Measurements from ENCODE around the gene DUOX2.

Gene DUOX2

GRCh38 chr15:45102226-45102625 is 11.7 kb downstream of the DUOX2 start:
- in situ Hi-C loops (cut with HindIII; ENCODE audit: low sequenced_read_pairs) = no loop called here
- H3K4me3 ChIP-seq (ENCODE audit: low read depth, low read length) = no peak overlapping the region
- DNase-seq (ENCODE audit: low read depth, low spot score) = no peak
- TF ChIP-seq CTCF (IDR thresholded peaks at IDR 0.05; ENCODE audit: low read depth, low read length) = no peak

GRCh38 chr15:45101749-45102148 is 12.2 kb downstream of the DUOX2 start:
- no peak for TF ChIP-seq CTCF (IDR thresholded peaks at IDR 0.05; ENCODE audit: low read depth, low read length)

GRCh38 chr15:45100884-45101625 is 12.9 kb downstream of the DUOX2 start:
- TF ChIP-seq CTCF (IDR thresholded peaks at IDR 0.05; ENCODE audit: low read depth, low read length) = no peak

More at GRCh38 chr15:45101749-45102148, 12.2 kb downstream of the DUOX2 start:
- H3K4me3 ChIP-seq (ENCODE audit: low read depth, low read length) = no peak overlapping the region
- DNase-seq (ENCODE audit: low read depth, low spot score) = no peak
- in situ Hi-C loops (cut with HindIII; ENCODE audit: low sequenced_read_pairs) = no loop called here

GRCh38 chr15:45099549-45100165 is 14.3 kb downstream of the DUOX2 start:
- no peak overlapping the region for H3K4me3 ChIP-seq (ENCODE audit: low read depth, low read length)
- in situ Hi-C loops (cut with HindIII; ENCODE audit: low sequenced_read_pairs) = no loop called here
- TF ChIP-seq CTCF (IDR thresholded peaks at IDR 0.05; ENCODE audit: low read depth, low read length) = no peak
- DNase-seq (ENCODE audit: low read depth, low spot score) = no peak

More at GRCh38 chr15:45100884-45101625, 12.9 kb downstream of the DUOX2 start:
- no peak overlapping the region for H3K4me3 ChIP-seq (ENCODE audit: low read depth, low read length)
- no peak for DNase-seq (ENCODE audit: low read depth, low spot score)
- in situ Hi-C loops (cut with HindIII; ENCODE audit: low sequenced_read_pairs) = no loop called here

- no peak overlapping the region for H3K4me3 ChIP-seq (ENCODE audit: low read depth, low read length)
- no peak for TF ChIP-seq CTCF (IDR thresholded peaks at IDR 0.05; ENCODE audit: low read depth, low read length)
- no peak for DNase-seq (ENCODE audit: low read depth, low spot score)
- in situ Hi-C loops (cut with HindIII; ENCODE audit: low sequenced_read_pairs) = no loop called here
Measured at GRCh38 chr15:45097466-45097865, 16.5 kb downstream of the DUOX2 start.

GRCh38 chr15:45095661-45096060 is 18.3 kb downstream of the DUOX2 start:
- DNase-seq (ENCODE audit: low read depth, low spot score) = no peak
- no peak for TF ChIP-seq CTCF (IDR thresholded peaks at IDR 0.05; ENCODE audit: low read depth, low read length)
- in situ Hi-C loops (cut with HindIII; ENCODE audit: low sequenced_read_pairs) = no loop called here
- no peak overlapping the region for H3K4me3 ChIP-seq (ENCODE audit: low read depth, low read length)
